Hepatocyte (in vitro differentiated cells): Measurements from ENCODE around the gene PNPLA2. TPM values are rescaled to one million over a fixed set of nuclear protein-coding genes. Genes with fewer than 3 reads are reported as not detected.
A peak's percentile ranks its signal among the peaks of the same experiment; 100 is the strongest.

ENCODE experiments used
- DNase-seq: peaks from one replicate; pipeline ENCODE4 v3.0.0-alpha.2; 2016; ENCODE audit warnings: low spot score
- H2AFZ ChIP-seq: fragments of 200-600 bp; sonication (generic); 2 replicates; pipeline ENCODE4 v1.6.0; 2016; ENCODE audit warnings: antibody characterized with exemption, mild to moderate bottlenecking
- H3K27ac ChIP-seq: fragments of 200-600 bp; sonication (generic); 2 replicates; pipeline ENCODE4 v1.5.1; 2016; ENCODE audit warnings: mild to moderate bottlenecking
- H3K27me3 ChIP-seq: fragments of 200-600 bp; sonication (generic); 2 replicates; pipeline ENCODE4 v1.6.1; 2016
- H3K36me3 ChIP-seq: fragments of 200-600 bp; sonication (generic); replicated peaks from 2 replicates; pipeline ENCODE4 v1.5.1; 2016; ENCODE audit warnings: low read depth; ENCODE audit not compliant: insufficient read depth
- H3K4me1 ChIP-seq: fragments of 200-600 bp; sonication (generic); 2 replicates; pipeline ENCODE4 v1.5.1; 2016; ENCODE audit warnings: mild to moderate bottlenecking, moderate library complexity; ENCODE audit not compliant: insufficient read depth
- H3K4me2 ChIP-seq: fragments of 200-600 bp; sonication (generic); 2 replicates; pipeline ENCODE4 v1.6.0; 2016
- H3K4me3 ChIP-seq: fragments of 200-600 bp; sonication (generic); 2 replicates; pipeline ENCODE4 v1.5.1; 2016; ENCODE audit warnings: mild to moderate bottlenecking
- H3K79me2 ChIP-seq: fragments of 200-600 bp; sonication (generic); 2 replicates; pipeline ENCODE4 v1.6.0; 2017; ENCODE audit warnings: mild to moderate bottlenecking
- H3K9me2 ChIP-seq: fragments of 200-600 bp; sonication (generic); replicated peaks from 2 replicates; pipeline ENCODE4 v1.6.0; 2017; ENCODE audit warnings: mild to moderate bottlenecking; ENCODE audit not compliant: insufficient read depth
- H3K9me3 ChIP-seq: fragments of 200-600 bp; sonication (generic); 2 replicates; pipeline ENCODE4 v1.5.1; 2016; ENCODE audit warnings: low read depth, mild to moderate bottlenecking
- H4K20me1 ChIP-seq: fragments of 200-600 bp; sonication (generic); 2 replicates; pipeline ENCODE4 v1.6.0; 2016; ENCODE audit warnings: mild to moderate bottlenecking; ENCODE audit not compliant: insufficient read depth, poor library complexity, severe bottlenecking
- EZH2 ChIP-seq: fragments of 200-600 bp; sonication (generic); IDR thresholded peaks from 2 replicates; pipeline ENCODE4 v1.6.1; 2016; ENCODE audit warnings: antibody characterized with exemption, mild to moderate bottlenecking, borderline replicate concordance
- EZH2phosphoT487 ChIP-seq: fragments of 200-600 bp; sonication (generic); IDR thresholded peaks from one replicate; pipeline ENCODE4 v1.6.1; 2018; ENCODE audit warnings: antibody characterized with exemption, mild to moderate bottlenecking, low read depth, moderate library complexity; ENCODE audit not compliant: unreplicated experiment, severe bottlenecking
- WGBS: methylation state at CpG from one replicate; pipeline ENCODE4 v1.1.6; 2016; ENCODE audit warnings: low lambda C conversion rate; ENCODE audit errors: missing lambda C conversion rate; 5-methylcytosine and 5-hydroxymethylcytosine counted together
- polyA plus RNA-seq: library from polyadenylated mRNA; unstranded; fragments of >200 nt; fragmentation: Nextera tagmentation; extraction: Ambion mirVana; gene quantifications from 2 replicates; pipeline ENCODE4 v1.2.1, GENCODE V29; 2016
- total RNA-seq: library from RNA; depleted of rRNA; stranded (reverse); fragments of >200 nt; gene quantifications from 2 replicates; pipeline ENCODE4 v1.2.3, GENCODE V29; 2014
- TF ChIP-seq, protein P1 (sequence below): fragments of 200-600 bp; sonication (generic); IDR thresholded peaks from 2 replicates; pipeline ENCODE4 v1.5.1; 2016; ENCODE audit warnings: antibody characterized with exemption, mild to moderate bottlenecking; ENCODE audit not compliant: poor library complexity

PNPLA2 gene
- total and polyA plus RNA-seq, 2 experiments from 2014 or later: 12.9 to 50.0 TPM

DNA sequence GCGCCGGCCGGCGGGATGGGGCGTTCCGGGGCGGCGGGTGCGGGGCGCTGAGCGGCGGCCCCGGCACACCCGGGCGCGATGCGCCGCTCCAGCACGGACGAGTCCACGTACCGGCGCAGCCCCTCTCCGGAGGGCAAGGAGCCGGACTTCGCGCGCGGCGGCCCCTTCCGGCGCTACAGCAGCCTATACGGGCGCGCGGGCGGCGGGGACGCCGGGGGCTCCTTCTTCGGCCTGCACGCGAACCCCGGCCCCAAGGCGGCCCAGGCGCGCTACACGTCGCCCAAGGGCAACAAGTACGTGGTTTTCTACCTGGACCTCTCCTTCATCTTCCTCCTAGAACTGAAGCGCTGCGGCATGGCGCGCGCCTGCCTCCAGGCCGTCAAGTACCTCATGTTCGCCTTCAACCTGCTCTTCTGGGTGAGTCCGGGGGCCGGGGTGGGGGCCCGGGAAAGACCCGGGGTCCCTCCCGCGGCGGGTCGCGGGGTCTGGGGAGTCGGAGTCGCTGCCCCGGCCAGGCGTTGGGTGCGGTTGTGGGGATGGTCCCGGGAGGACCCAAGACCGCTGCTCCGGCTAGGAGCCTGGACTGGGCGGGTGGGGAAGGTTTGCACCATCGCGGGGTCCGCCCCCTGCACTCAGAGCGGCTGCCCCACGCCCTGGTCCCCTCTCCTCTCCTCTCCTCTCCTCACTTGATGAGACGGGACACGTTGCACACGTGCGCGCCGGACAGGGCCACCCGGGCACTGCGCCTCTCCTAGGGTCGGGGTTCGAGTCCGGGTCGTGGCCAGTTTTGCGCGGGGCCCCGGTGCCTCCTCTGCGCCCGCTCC is 31.4 kb downstream of the PNPLA2 start:
- Histone ChIP-seq H3K27ac (no peak overlapping the region), H4K20me1 (peaks cover 18% of the 10 kb centered on the region), H2AFZ (no peak overlapping the region), H3K36me3 (no peaks in the 10 kb centered on the region), H3K27me3 (peaks cover 4% of the 10 kb centered on the region), H3K9me3 (no peaks in the 10 kb centered on the region), H3K79me2 (no peaks in the 10 kb centered on the region), H3K9me2 (no peaks in the 10 kb centered on the region), H3K4me1 (peaks cover 38% of the 10 kb centered on the region), H3K4me3 (peak overlapping the region; percentile 33), H3K4me2 (peak overlapping the region; percentile 96)
- WGBS: 4% methylated on average over 30 of the region's 97 CpGs
- DNase-seq: peak; percentile 47
- TF ChIP-seq, protein P1, sequence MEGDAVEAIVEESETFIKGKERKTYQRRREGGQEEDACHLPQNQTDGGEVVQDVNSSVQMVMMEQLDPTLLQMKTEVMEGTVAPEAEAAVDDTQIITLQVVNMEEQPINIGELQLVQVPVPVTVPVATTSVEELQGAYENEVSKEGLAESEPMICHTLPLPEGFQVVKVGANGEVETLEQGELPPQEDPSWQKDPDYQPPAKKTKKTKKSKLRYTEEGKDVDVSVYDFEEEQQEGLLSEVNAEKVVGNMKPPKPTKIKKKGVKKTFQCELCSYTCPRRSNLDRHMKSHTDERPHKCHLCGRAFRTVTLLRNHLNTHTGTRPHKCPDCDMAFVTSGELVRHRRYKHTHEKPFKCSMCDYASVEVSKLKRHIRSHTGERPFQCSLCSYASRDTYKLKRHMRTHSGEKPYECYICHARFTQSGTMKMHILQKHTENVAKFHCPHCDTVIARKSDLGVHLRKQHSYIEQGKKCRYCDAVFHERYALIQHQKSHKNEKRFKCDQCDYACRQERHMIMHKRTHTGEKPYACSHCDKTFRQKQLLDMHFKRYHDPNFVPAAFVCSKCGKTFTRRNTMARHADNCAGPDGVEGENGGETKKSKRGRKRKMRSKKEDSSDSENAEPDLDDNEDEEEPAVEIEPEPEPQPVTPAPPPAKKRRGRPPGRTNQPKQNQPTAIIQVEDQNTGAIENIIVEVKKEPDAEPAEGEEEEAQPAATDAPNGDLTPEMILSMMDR: no peak
- TF ChIP-seq EZH2phosphoT487 (no peak), EZH2 (no peak)

DNA sequence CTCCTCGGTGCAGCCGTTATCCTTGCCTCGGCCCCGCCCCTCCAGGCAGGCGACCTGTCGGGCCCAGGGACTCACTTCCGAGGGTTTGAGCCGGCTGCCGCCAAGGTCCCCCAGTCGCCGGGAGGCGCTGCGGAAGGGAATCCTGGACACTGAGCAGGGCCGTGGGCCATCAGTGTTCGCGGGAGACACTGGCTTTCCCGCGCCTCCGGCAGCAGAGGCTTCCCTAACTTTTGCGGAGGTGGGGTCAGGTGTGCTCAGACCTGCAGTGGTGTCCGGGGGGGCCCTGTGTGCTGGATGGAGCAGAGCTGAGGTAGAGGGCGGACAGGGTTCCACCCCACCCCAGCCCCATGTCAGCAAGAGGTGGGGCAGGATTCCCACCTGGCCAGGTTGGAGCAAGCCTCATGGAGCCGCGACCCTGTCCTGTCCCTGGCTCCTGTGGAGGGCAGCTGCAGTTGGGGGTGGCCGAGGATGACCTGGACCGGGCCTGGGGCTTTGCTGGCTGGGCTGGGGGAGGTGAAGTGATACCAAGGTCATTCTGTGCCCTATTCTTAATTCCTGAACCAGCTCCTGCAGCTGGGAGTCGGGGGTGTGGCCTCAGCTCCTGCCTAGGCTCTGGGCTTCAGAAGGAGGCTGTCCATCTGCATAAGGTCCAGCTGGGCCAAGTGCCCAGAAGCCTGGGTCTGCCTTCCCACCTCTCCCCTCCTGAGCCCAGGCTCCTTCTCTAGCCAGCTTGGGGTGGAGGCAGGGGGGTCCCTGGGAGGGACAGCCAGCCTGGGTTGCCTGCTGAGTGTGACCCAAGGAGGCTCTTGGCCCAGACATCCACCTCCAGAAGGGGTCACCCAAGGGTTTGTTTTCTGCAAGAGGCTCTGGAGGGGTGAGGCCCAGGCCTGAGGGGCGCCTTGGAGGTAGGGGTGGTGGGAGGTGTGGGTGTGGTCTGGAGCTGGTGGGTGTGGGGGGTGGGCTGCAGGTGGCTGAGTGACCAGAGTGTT is 32.4 kb downstream of the PNPLA2 start:
- no peaks in the 10 kb centered on the region for H3K79me2 ChIP-seq
- peaks cover 18% of the 10 kb centered on the region for H4K20me1 ChIP-seq
- no peak overlapping the region for H3K4me3 ChIP-seq
- H3K27ac ChIP-seq: no peak overlapping the region
- DNase-seq: no peak
- H3K9me3 ChIP-seq: no peaks in the 10 kb centered on the region
- H3K4me2 ChIP-seq: peak overlapping the region; percentile 96
- H3K27me3 ChIP-seq: peaks cover 4% of the 10 kb centered on the region
- H2AFZ ChIP-seq: no peak overlapping the region
- WGBS: 23% methylated on average over 25 of the region's 28 CpGs
- no peaks in the 10 kb centered on the region for H3K36me3 ChIP-seq
- no peak for TF ChIP-seq EZH2
- TF ChIP-seq, protein P1: peak; percentile 14
- H3K9me2 ChIP-seq: no peaks in the 10 kb centered on the region
- H3K4me1 ChIP-seq: peaks cover 29% of the 10 kb centered on the region

DNA sequence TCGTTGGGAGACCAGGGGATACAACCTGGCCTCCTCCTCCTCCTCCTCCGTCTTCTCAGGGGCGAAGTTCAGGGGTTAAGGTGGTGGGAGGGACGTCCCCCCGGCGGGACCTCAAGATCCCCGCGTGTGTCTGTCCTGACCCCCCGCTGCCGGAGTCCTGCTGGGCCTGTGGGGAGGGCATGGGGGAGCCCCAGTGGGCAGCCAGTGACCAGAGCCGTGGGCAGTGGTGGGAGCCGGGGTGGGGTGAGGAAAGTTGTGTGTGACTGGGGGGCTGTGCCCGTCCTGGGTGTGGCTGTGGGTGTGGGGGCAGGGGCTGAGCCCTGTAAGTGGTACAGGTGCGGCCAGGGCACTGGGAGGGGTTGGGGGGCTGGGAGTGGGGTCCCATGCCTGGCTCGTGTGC is 34.0 kb downstream of the PNPLA2 start:
- 82% methylated on average over 9 of the region's 15 CpGs for WGBS
- no peak overlapping the region for H3K4me2 ChIP-seq
- H3K9me2 ChIP-seq: no peaks in the 10 kb centered on the region
- no peak for DNase-seq
- H3K36me3 ChIP-seq: no peaks in the 10 kb centered on the region
- no peak overlapping the region for H2AFZ ChIP-seq
- TF ChIP-seq, protein P1: no peak
- TF ChIP-seq EZH2: no peak
- no peak for TF ChIP-seq EZH2phosphoT487
- H4K20me1 ChIP-seq: peaks cover 18% of the 10 kb centered on the region
- H3K9me3 ChIP-seq: no peaks in the 10 kb centered on the region
- H3K27me3 ChIP-seq: peaks cover 4% of the 10 kb centered on the region
- H3K79me2 ChIP-seq: no peaks in the 10 kb centered on the region
- peaks cover 23% of the 10 kb centered on the region for H3K4me1 ChIP-seq
- no peak overlapping the region for H3K4me3 ChIP-seq
- H3K27ac ChIP-seq: no peak overlapping the region
